ENCODE data around the gene ZNF44. TPM values are rescaled to one million over a fixed set of nuclear protein-coding genes. Genes with fewer than 3 reads are reported as not detected.

The ZNF44 gene
- total and polyA plus RNA-seq, 9 of the 15 experiments (the other 6 are each of a cell fraction or from before 2014, with no cell fraction given), result 2.6 to 8.3 (median 4.4) TPM

DNA sequence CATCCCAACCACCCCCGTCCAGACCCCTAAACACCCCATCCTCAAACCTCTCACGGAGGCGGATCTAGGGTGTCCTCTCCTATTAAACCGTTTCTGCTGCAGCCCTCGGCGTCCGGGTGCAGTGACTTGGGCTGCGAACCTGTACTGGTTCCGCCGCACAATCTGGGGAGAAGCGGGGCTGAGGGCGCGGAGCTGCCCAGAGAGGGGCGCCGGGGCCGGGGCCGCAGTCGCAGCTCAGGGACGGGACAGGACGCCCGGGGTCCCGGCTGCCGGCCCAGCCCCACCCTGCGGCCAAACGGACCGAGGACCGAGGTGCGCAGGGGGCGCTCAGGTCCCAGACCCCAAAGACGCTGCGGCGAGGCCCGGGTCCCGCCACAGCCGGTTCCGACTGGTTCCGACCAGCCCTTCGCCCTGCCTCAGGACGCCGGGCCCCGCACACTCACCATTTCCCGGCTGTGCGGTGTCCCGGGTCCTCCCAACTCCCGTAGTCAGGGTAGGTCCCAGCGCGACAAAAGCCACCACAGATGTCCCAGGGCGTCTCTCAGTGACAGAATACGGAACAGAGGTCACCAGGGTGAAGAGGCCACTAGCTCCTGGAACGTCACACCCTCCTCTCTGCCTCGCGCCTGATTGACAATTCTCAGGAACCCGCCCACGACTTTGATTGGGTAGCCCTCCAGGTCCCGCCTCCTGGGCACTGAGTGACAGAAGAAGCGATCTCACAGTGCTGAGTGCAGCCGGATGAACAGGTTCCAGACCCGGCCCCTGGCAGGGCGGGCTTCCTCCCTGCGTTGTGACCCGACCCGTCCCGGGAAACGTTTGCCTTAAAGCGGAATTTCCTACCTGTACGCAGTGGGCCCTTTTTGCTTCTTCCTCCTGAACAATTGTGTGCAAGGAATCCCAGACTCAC is at the start of gene ZNF44 (continued):
- TF ChIP-seq RBM22 (IDR thresholded peaks at IDR 0.05; ENCODE audit: low read depth, low read length, poor library complexity, severe bottlenecking) (no peak), TAF9B (IDR thresholded peaks at IDR 0.05; ENCODE audit: partially characterized antibody) (no peak), HNRNPL (IDR thresholded peaks at IDR 0.05; ENCODE audit: low read depth, low read length) (no peak), ZNF41 (CRISPR knock-in tag; conservative IDR thresholded peaks at IDR 0.05) (no peak), KLF6 (CRISPR knock-in tag; IDR thresholded peaks at IDR 0.05; ENCODE audit: borderline replicate concordance) (no peak), MEIS2 (IDR thresholded peaks at IDR 0.05; ENCODE audit: partially characterized antibody) (peak; percentile 83), CTBP1 (IDR thresholded peaks at IDR 0.05; ENCODE audit: borderline replicate concordance) (peak; percentile 67; the same call in 1 of the 2 replicates), CREBBP (IDR thresholded peaks at IDR 0.05; ENCODE audit: low read depth, low read length) (no peak), NFE2L1 (tag; IDR thresholded peaks at IDR 0.05; ENCODE audit: borderline replicate concordance, low read depth) (no peak), ARID2 (IDR thresholded peaks at IDR 0.05) (no peak), TSC22D4 (tag; IDR thresholded peaks at IDR 0.05) (no peak), HCFC1 (IDR thresholded peaks at IDR 0.05; ENCODE audit: low read depth, low read length) (no peak), CEBPG (CRISPR knock-in tag; IDR thresholded peaks at IDR 0.05) (no peak), CEBPG (tag; conservative IDR thresholded peaks at IDR 0.05 in 1 of 2, IDR thresholded peaks at IDR 0.05 in 1 of 2) (peak in 1 of 2 experiments; percentile 22; a peak in 2 of 4 replicates), ZNF124 (CRISPR knock-in tag; IDR thresholded peaks at IDR 0.05) (no peak), TAF7 (tag; IDR thresholded peaks at IDR 0.05) (no peak), SMARCA5 (IDR thresholded peaks at IDR 0.05) (no peak)
- TF ChIP-seq, protein P1, sequence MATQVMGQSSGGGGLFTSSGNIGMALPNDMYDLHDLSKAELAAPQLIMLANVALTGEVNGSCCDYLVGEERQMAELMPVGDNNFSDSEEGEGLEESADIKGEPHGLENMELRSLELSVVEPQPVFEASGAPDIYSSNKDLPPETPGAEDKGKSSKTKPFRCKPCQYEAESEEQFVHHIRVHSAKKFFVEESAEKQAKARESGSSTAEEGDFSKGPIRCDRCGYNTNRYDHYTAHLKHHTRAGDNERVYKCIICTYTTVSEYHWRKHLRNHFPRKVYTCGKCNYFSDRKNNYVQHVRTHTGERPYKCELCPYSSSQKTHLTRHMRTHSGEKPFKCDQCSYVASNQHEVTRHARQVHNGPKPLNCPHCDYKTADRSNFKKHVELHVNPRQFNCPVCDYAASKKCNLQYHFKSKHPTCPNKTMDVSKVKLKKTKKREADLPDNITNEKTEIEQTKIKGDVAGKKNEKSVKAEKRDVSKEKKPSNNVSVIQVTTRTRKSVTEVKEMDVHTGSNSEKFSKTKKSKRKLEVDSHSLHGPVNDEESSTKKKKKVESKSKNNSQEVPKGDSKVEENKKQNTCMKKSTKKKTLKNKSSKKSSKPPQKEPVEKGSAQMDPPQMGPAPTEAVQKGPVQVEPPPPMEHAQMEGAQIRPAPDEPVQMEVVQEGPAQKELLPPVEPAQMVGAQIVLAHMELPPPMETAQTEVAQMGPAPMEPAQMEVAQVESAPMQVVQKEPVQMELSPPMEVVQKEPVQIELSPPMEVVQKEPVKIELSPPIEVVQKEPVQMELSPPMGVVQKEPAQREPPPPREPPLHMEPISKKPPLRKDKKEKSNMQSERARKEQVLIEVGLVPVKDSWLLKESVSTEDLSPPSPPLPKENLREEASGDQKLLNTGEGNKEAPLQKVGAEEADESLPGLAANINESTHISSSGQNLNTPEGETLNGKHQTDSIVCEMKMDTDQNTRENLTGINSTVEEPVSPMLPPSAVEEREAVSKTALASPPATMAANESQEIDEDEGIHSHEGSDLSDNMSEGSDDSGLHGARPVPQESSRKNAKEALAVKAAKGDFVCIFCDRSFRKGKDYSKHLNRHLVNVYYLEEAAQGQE (IDR thresholded peaks at IDR 0.05; ENCODE audit: borderline replicate concordance), result peak; percentile 97
- TF ChIP-seq, protein P1 (CRISPR knock-in tag; IDR thresholded peaks at IDR 0.05; ENCODE audit: low read depth), result no peak
- TF ChIP-seq, protein P2, sequence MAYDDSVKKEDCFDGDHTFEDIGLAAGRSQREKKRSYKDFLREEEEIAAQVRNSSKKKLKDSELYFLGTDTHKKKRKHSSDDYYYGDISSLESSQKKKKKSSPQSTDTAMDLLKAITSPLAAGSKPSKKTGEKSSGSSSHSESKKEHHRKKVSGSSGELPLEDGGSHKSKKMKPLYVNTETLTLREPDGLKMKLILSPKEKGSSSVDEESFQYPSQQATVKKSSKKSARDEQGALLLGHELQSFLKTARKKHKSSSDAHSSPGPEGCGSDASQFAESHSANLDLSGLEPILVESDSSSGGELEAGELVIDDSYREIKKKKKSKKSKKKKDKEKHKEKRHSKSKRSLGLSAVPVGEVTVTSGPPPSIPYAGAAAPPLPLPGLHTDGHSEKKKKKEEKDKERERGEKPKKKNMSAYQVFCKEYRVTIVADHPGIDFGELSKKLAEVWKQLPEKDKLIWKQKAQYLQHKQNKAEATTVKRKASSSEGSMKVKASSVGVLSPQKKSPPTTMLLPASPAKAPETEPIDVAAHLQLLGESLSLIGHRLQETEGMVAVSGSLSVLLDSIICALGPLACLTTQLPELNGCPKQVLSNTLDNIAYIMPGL (CRISPR knock-in tag; IDR thresholded peaks at IDR 0.05), result no peak

All from K562 (cell line).